GM21381 (cell line): ENCODE results near the gene LYAR.

Experiments used
- ATAC-seq: cut with Tn5 transposase; IDR thresholded peaks from one replicate; pipeline ENCODE4 v1.9.1; 2021; ENCODE audit warnings: mild to moderate bottlenecking, moderate library complexity; ENCODE audit not compliant: unreplicated experiment

LYAR gene

DNA sequence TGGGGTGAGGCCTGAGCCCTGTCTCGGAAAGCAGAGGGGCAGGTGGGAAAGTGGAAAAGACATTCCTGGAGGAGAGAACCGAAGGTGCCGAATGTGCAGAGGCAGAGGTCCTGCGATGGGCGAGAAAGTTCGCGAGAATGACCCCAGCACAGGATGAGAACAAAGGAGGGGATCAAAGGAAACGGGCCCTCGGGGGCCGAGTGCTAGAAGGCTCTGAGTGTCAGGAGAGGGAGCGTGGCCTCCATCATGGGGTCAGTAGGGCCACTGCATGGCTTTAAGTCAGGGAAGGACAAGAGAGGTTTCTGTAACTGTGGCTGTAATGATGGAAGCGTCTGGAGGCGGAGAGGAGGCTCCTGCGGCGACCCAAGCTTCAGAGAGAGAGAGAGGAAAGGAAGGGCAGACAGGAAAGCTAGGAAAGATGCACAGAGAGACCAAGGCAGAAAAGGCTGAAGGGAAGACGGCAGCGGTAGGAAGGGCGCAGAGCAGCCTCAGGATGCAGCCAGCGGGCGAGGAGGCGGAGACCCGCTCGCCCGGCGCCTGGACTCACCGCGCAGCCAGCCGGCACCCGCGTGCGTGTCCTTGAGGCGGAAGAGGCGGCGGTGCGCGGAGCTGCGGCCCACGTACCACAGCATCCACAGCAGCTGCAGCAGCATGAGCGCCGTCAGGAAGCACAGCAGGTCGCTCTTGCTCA is 63.9 kb downstream of the LYAR start:
- ATAC-seq: no peak
